H1 (cell line): ENCODE data around the gene MAGT1. TPM values are rescaled to one million over a fixed set of nuclear protein-coding genes. Genes with fewer than 3 reads are reported as not detected.
"Not testable (repeated sequence)": the region's sequence is repeated elsewhere in the genome, so short reads cannot be mapped to it uniquely, and the experiment has no call there.

Experiments
- CTCF ChIA-PET: fragments of 300-600 bp; sonication (Branson Sonifier 250); formaldehyde crosslinking; loops from one replicate; lab custom pipeline; 2021; ENCODE audit not compliant: partially characterized antibody; lab: Charles Lee
- POLR2A ChIA-PET: fragments of 300-600 bp; sonication (Branson Sonifier 250); formaldehyde crosslinking; loops from one replicate; lab custom pipeline; 2021; ENCODE audit warnings: inconsistent platforms; ENCODE audit not compliant: partially characterized antibody; lab: Charles Lee
- DNase-seq, 2 experiments: peaks; one replicate each; pipeline versions ENCODE4 v3.0.0 to v3.0.0-alpha.2; 2010 to 2022; ENCODE audit warnings: low spot score in 2 of 2, low read depth in 1 of 2, mixed read lengths in 1 of 2
- FAIRE-seq: peaks from 2 replicates; lab custom pipeline; 2011; peaks lifted over from hg19 to GRCh38; lab: Jason Lieb, UNC
- H2AFZ ChIP-seq: 2 replicates; pipeline ENCODE4 v1.8.1; 2012; ENCODE audit warnings: low read length, inconsistent platforms
- H2AK5ac ChIP-seq: 2 replicates; pipeline ENCODE4 v1.6.1; 2013; ENCODE audit warnings: low read depth, low read length
- H2BK120ac ChIP-seq: replicated peaks from 2 replicates; pipeline ENCODE3; 2013; ENCODE audit warnings: low read depth, low read length, inconsistent platforms
- H2BK12ac ChIP-seq: 2 replicates; pipeline ENCODE4 v1.6.1; 2013; ENCODE audit warnings: low read depth, low read length
- H2BK15ac ChIP-seq: 2 replicates; pipeline ENCODE4 v1.6.1; 2013; ENCODE audit warnings: low read length
- H2BK20ac ChIP-seq: 2 replicates; pipeline ENCODE4 v1.6.1; 2013; ENCODE audit warnings: low read length
- H2BK5ac ChIP-seq: 2 replicates; pipeline ENCODE4 v1.6.1; 2013; ENCODE audit warnings: low read depth, low read length
- H3K14ac ChIP-seq: 2 replicates; pipeline ENCODE4 v1.6.1; 2013; ENCODE audit warnings: inconsistent platforms; ENCODE audit not compliant: insufficient read length
- H3K18ac ChIP-seq: 2 replicates; pipeline ENCODE4 v1.6.1; 2013; ENCODE audit warnings: low read length; ENCODE audit errors: extremely low read depth
- H3K23ac ChIP-seq: 2 replicates; pipeline ENCODE4 v1.6.1; 2013; ENCODE audit warnings: inconsistent platforms; ENCODE audit not compliant: insufficient read length
- H3K23me2 ChIP-seq: 2 replicates; pipeline ENCODE4 v1.6.1; 2013; ENCODE audit warnings: low read depth, low read length
- H3K27ac ChIP-seq: 2 replicates; pipeline ENCODE4 v1.6.1; 2011; ENCODE audit warnings: low read depth, low read length, inconsistent platforms
- H3K27me3 ChIP-seq, 4 experiments: replicated peaks in 1 of 4; 1 replicate in 1 of 4; 2 replicates in 3 of 4; pipeline versions ENCODE4 v1.6.1 to v1.8.1; 2011 to 2013; ENCODE audit warnings: low read length in 3 of 4, mild to moderate bottlenecking in 3 of 4, inconsistent platforms in 2 of 4, mixed read lengths in 2 of 4, moderate library complexity in 1 of 4; ENCODE audit not compliant: control insufficient read depth in 3 of 4, insufficient read depth in 3 of 4; ENCODE audit errors: extremely low read depth in 1 of 4
- H3K36me3 ChIP-seq, 4 experiments: 2 replicates each; pipeline versions ENCODE4 v1.6.1 to v1.8.1; 2011 to 2013; ENCODE audit warnings: mild to moderate bottlenecking in 4 of 4, low read length in 3 of 4, moderate library complexity in 2 of 4, control low read depth in 1 of 4, inconsistent platforms in 1 of 4; ENCODE audit not compliant: insufficient read depth in 4 of 4, control insufficient read depth in 2 of 4
- H3K4ac ChIP-seq: replicated peaks from 2 replicates; pipeline ENCODE3; 2013; ENCODE audit warnings: low read length, low read depth, mixed read lengths, inconsistent platforms; ENCODE audit not compliant: insufficient read length
- H3K4me1 ChIP-seq, 4 experiments: replicated peaks in 1 of 4; 1 replicate in 1 of 4; 2 replicates in 3 of 4; pipeline versions ENCODE4 v1.6.1 to v1.8.1; 2011 to 2013; ENCODE audit warnings: low read length in 3 of 4, inconsistent platforms in 2 of 4, mixed read lengths in 1 of 4; ENCODE audit not compliant: insufficient read depth in 4 of 4, control insufficient read depth in 3 of 4
- H3K4me2 ChIP-seq, 2 experiments: 2 replicates each; pipeline versions ENCODE4 v1.6.1 to v1.8.1; 2011 to 2013; ENCODE audit warnings: low read depth in 2 of 2, low read length in 2 of 2, control low read depth in 1 of 2, inconsistent platforms in 1 of 2, mild to moderate bottlenecking in 1 of 2; ENCODE audit not compliant: insufficient read depth in 1 of 2
- H3K4me3 ChIP-seq, 4 experiments: fragments of 200-600, 300-600 bp in 1 of 4; sonication (generic), shearing (Covaris generic), sonication (Bioruptor Twin) in 1 of 4; 2 replicates each; pipeline versions ENCODE4 v1.5.1 to v1.8.1; 2011 to 2016; ENCODE audit warnings: low read length in 4 of 4, low read depth in 3 of 4, control low read depth in 2 of 4, inconsistent platforms in 2 of 4, mild to moderate bottlenecking in 2 of 4, mixed read lengths in 1 of 4, moderate library complexity in 1 of 4; ENCODE audit not compliant: insufficient read depth in 2 of 4; ENCODE audit errors: extremely low read depth in 1 of 4
- H3K56ac ChIP-seq: replicated peaks from 2 replicates; pipeline ENCODE3; 2013; ENCODE audit warnings: low read depth, mild to moderate bottlenecking, mixed read lengths, low read length, inconsistent platforms; ENCODE audit not compliant: insufficient read length
- H3K79me1 ChIP-seq: 2 replicates; pipeline ENCODE4 v1.6.1; 2013; ENCODE audit warnings: low read depth, low read length, control low read depth
- H3K79me2 ChIP-seq, 2 experiments: 2 replicates each; pipeline versions ENCODE4 v1.6.1 to v1.8.1; 2012 to 2013; ENCODE audit warnings: low read length in 2 of 2, mild to moderate bottlenecking in 2 of 2, inconsistent platforms in 1 of 2; ENCODE audit not compliant: insufficient read depth in 2 of 2, control insufficient read depth in 1 of 2
- H3K9ac ChIP-seq, 4 experiments: replicated peaks in 1 of 4; 1 replicate in 1 of 4; 2 replicates in 3 of 4; pipeline versions ENCODE4 v1.6.1 to v1.8.1; 2011 to 2013; ENCODE audit warnings: low read depth in 3 of 4, low read length in 3 of 4, control low read depth in 2 of 4, mild to moderate bottlenecking in 2 of 4, moderate library complexity in 2 of 4, inconsistent platforms in 1 of 4; ENCODE audit errors: extremely low read depth in 1 of 4
- H3K9me3 ChIP-seq, 2 experiments: 2 replicates each; pipeline versions ENCODE4 v1.6.1 to v1.8.1; 2012 to 2013; ENCODE audit warnings: mild to moderate bottlenecking in 2 of 2, moderate library complexity in 2 of 2, control low read depth in 1 of 2, inconsistent platforms in 1 of 2, low read depth in 1 of 2, low read length in 1 of 2, mixed read lengths in 1 of 2; ENCODE audit not compliant: insufficient read depth in 2 of 2
- H4K20me1 ChIP-seq, 2 experiments: replicated peaks in 1 of 2; 2 replicates each; pipeline versions ENCODE3 to v1.8.1; 2011 to 2013; ENCODE audit warnings: inconsistent platforms in 2 of 2, low read length in 2 of 2, mild to moderate bottlenecking in 1 of 2; ENCODE audit not compliant: insufficient read depth in 2 of 2, control insufficient read depth in 1 of 2
- H4K5ac ChIP-seq: 2 replicates; pipeline ENCODE4 v1.6.1; 2013; ENCODE audit warnings: low read length, low read depth, mixed read lengths, inconsistent platforms; ENCODE audit not compliant: insufficient read length
- H4K8ac ChIP-seq: 2 replicates; pipeline ENCODE4 v1.8.0; 2013; ENCODE audit warnings: mild to moderate bottlenecking, moderate library complexity, low read length, inconsistent platforms; ENCODE audit not compliant: insufficient read depth; ENCODE audit errors: extremely low read depth
- H4K91ac ChIP-seq: replicated peaks from 2 replicates; pipeline ENCODE3; 2013; ENCODE audit warnings: low read length, mixed read lengths, inconsistent platforms; ENCODE audit not compliant: insufficient read length
- EGR1 ChIP-seq: IDR thresholded peaks from 2 replicates; pipeline ENCODE4 v1.6.1; 2011; ENCODE audit warnings: low read depth, low read length, borderline replicate concordance
- KDM4A ChIP-seq: IDR thresholded peaks from one replicate; pipeline ENCODE4 v1.7.1; 2012; ENCODE audit warnings: low read depth, mild to moderate bottlenecking, moderate library complexity, low read length, inconsistent platforms; ENCODE audit not compliant: severe bottlenecking
- WGBS, 2 experiments: shearing (Covaris generic) in 1 of 2; methylation state at CpG; one replicate each; pipeline versions ENCODE4 v1.1.6 to v1.1.7; 2013 to 2015; ENCODE audit warnings: low lambda C conversion rate in 2 of 2, mixed read lengths in 2 of 2, inconsistent platforms in 1 of 2, low coverage in 1 of 2, missing lambda C conversion rate in 1 of 2; ENCODE audit not compliant: insufficient replicate concordance in 2 of 2, insufficient coverage in 1 of 2, insufficient read length in 1 of 2; ENCODE audit errors: extremely low coverage in 1 of 2, missing lambda C conversion rate in 1 of 2; 5-methylcytosine and 5-hydroxymethylcytosine counted together
- polyA plus RNA-seq, 7 experiments: library from polyadenylated mRNA; depleted of rRNA in 3 of 7; stranded (reverse) in 5 of 7; unstranded in 2 of 7; fragments of >200 nt in 5 of 7; fragments of 200-250 nt in 2 of 7; gene quantifications; 1 replicate in 5 of 7; 2 replicates in 1 of 7; 4 replicates in 1 of 7; pipeline versions ENCODE4 v1.2.1 to v1.2.3, GENCODE V29; 2011 to 2013; ENCODE audit warnings: missing spikeins in 2 of 7, mixed read lengths in 2 of 7
- total RNA-seq: library from RNA; stranded (reverse); fragmentation: NEBNext Ultra II Directional; extraction: Animal tissue kit (Norgen Biotek cat#: 25700); gene quantifications from 2 replicates; pipeline ENCODE4 v1.2.1, GENCODE V29; 2021

The MAGT1 gene
- total and polyA plus RNA-seq, 2 of the 8 experiments (the other 6 are each of a cell fraction or from before 2014, with no cell fraction given), result 14.4 to 47.6 TPM

GRCh38 chrX:77922787-77923186, 27.6 kb upstream of the MAGT1 start:
- ChIA-PET POLR2A (no interaction called here), CTCF (no interaction called here)
- Histone ChIP-seq H3K56ac (no peak overlapping the region), H3K18ac (no peak overlapping the region), H2AFZ (no peak overlapping the region), H3K27ac (no peak overlapping the region), H3K9ac (no peak overlapping the region), H4K8ac (no peak overlapping the region), H3K4me2 (no peak overlapping the region), H3K14ac (no peak overlapping the region), H3K79me2 (no peaks in the 10 kb centered on the region), H3K36me3 (no peaks in the 10 kb centered on the region), H4K20me1 (no peaks in the 10 kb centered on the region), H3K27me3 (no peaks in the 10 kb centered on the region), H3K79me1 (no peaks in the 10 kb centered on the region), H3K4me3 (no peak overlapping the region), H2BK20ac (no peak overlapping the region), H3K23ac (no peak overlapping the region), H2AK5ac (no peak overlapping the region), H3K4ac (no peak overlapping the region), H4K5ac (no peak overlapping the region), H3K23me2 (no peaks in the 10 kb centered on the region), H2BK12ac (no peak overlapping the region), H3K9me3 (no peaks in the 10 kb centered on the region), H2BK5ac (no peak overlapping the region), H2BK15ac (no peak overlapping the region), H4K91ac (no peak overlapping the region), H3K4me1 (no peaks in the 10 kb centered on the region), H2BK120ac (no peak overlapping the region)
- DNase-seq (no peak), FAIRE-seq (no peak)
- TF ChIP-seq KDM4A (no peak), EGR1 (no peak)

DNA sequence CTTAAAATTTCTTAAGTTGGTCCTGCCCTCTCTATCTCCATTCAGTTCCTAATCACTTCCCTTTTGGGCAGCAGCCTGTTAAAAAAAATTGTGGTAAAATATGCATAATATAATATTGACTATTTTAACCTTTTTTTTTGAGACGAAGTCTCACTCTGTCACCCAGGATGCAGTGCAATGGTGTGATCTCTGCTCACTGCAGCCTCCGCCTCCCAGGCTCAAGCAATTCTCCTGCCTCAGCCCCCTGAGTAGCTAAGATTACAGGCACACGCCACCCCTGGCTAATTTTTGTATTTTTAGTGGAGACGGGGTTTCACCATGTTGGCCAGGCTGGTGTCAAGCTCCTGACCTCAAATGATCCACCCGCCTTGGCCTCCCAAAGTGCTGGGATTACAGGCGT, 24.1 kb upstream of the MAGT1 start:
- H2BK20ac ChIP-seq, H2BK5ac ChIP-seq, H3K23ac ChIP-seq, H3K18ac ChIP-seq, H3K4me1 ChIP-seq, H3K14ac ChIP-seq, H4K91ac ChIP-seq, H2AFZ ChIP-seq, H3K4me3 ChIP-seq, H3K27me3 ChIP-seq, H2BK12ac ChIP-seq, H3K56ac ChIP-seq, H4K8ac ChIP-seq, H3K4ac ChIP-seq, H2BK15ac ChIP-seq, FAIRE-seq, H4K5ac ChIP-seq, H3K9ac ChIP-seq, POLR2A ChIA-PET, DNase-seq, H4K20me1 ChIP-seq, H3K4me2 ChIP-seq, H3K36me3 ChIP-seq, H3K79me1 ChIP-seq, H2AK5ac ChIP-seq, H3K27ac ChIP-seq, H3K79me2 ChIP-seq, H3K23me2 ChIP-seq, H2BK120ac ChIP-seq, H3K9me3 ChIP-seq: not testable (repeated sequence)
- WGBS, 2 experiments, result 81% methylated on average over 4 of the region's 6 CpGs; no CpG with 5 or more reads in 1 of the 2 experiments
- CTCF ChIA-PET, result interaction anchor here (0.9 kb wide), 1 partner anchor 9 kb away, joined by 4 read pairs; the partner anchor contains the start of gene ATP7A
